ENCODE results near the gene FLAD1. TPM values are rescaled to one million over a fixed set of nuclear protein-coding genes. Genes with fewer than 3 reads are reported as not detected.
A peak's percentile ranks its signal among the peaks of the same experiment; 100 is the strongest.
"Not testable (repeated sequence)": the region's sequence is repeated elsewhere in the genome, so short reads cannot be mapped to it uniquely, and the experiment has no call there.

Gene FLAD1
- total RNA-seq, 1 donor from 2014 or later: 69.0 TPM

- Mint-ChIP-seq H3K27me3 (no peaks in the 10 kb centered on the region), H3K36me3 (ENCODE audit: low read depth) (peaks cover 28% of the 10 kb centered on the region), H3K27ac (no peak overlapping the region), H3K4me1 (peaks cover 37% of the 10 kb centered on the region), H3K9me3 (no peaks in the 10 kb centered on the region), H3K4me3 (no peak overlapping the region)
- intact Hi-C loops (cut with micrococcal nuclease): loop anchor here (1.0 to 10.0 kb wide), 9 partner anchors 10 to 415 kb away; partner anchors contain the start of genes FLAD1, KRTCAP2, PYGO2 and TRIM46
- CTCF ChIA-PET: interaction anchor here (0.6 to 1.6 kb wide), 5 partner anchors 10 to 77 kb away, joined by 3 to 12 read pairs (median 3); partner anchors contain the start of genes FLAD1 and PYGO2
- TF ChIP-seq, protein P1, sequence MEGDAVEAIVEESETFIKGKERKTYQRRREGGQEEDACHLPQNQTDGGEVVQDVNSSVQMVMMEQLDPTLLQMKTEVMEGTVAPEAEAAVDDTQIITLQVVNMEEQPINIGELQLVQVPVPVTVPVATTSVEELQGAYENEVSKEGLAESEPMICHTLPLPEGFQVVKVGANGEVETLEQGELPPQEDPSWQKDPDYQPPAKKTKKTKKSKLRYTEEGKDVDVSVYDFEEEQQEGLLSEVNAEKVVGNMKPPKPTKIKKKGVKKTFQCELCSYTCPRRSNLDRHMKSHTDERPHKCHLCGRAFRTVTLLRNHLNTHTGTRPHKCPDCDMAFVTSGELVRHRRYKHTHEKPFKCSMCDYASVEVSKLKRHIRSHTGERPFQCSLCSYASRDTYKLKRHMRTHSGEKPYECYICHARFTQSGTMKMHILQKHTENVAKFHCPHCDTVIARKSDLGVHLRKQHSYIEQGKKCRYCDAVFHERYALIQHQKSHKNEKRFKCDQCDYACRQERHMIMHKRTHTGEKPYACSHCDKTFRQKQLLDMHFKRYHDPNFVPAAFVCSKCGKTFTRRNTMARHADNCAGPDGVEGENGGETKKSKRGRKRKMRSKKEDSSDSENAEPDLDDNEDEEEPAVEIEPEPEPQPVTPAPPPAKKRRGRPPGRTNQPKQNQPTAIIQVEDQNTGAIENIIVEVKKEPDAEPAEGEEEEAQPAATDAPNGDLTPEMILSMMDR (IDR thresholded peaks at IDR 0.05): no peak
- peak; percentile 85 for DNase-seq
- ATAC-seq (ENCODE audit: low read depth): peak; percentile 13
- POLR2A ChIA-PET: interaction anchor here (0.6 to 6.9 kb wide), 28 partner anchors 9 to 1687 kb away, joined by 3 to 71 read pairs (median 7); partner anchors contain the start of genes FLAD1, KRTCAP2, PBXIP1 and PMVK
Measured at GRCh38 chr1:154973344-154974101, 9.6 kb upstream of the FLAD1 start.

DNA sequence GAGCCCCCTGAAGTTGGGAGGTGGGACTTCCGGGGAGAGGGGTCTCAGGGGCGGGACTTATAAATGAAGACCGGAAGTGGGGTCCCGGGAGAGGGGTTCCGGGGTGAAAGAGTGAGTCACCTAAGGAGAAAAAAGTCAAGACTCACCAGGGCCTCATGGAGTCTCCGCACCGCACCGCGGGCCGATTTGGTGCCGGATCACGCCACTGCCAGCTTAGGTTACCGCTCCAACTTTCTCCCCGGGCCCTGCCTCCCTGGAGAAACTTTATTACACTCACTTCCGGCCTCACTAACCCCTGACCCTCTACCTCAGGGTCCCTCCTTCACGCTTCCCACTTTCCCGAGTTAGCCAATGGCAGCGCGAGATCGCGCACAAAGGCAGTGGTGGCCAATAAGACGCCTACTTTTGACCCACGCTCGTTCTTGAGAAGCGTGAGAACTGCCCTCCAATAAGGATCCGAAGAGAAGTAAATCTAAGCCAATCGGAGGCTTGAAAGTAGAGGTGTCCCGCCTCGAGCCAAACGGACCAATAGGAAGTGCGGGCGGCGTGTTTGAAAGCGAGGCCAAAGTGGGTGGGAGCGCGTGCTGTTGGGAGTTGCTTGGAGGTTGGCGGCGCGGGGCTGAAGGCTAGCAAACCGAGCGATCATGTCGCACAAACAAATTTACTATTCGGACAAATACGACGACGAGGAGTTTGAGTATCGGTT lies 8.9 kb upstream of the FLAD1 start, which contains the start of gene CKS1B:
TSS of gene CKS1B (plus strand) at position 580 of the 706 bp plus-strand sequence. CDS start at position 645, 65 bp downstream.
- H3K9me3 Mint-ChIP-seq: no peaks in the 10 kb centered on the region
- no peak within 1 kb of the TSS for H3K27ac Mint-ChIP-seq
- ATAC-seq (ENCODE audit: low read depth): peak; percentile 83
- ChIA-PET CTCF (interaction anchor here (0.6 to 2.8 kb wide), 8 partner anchors 9 to 87 kb away, joined by 3 to 14 read pairs (median 4); partner anchors contain the start of genes FLAD1 and PYGO2), POLR2A (interaction anchor here (0.5 to 6.9 kb wide), 27 partner anchors 9 to 984 kb away, joined by 3 to 71 read pairs (median 7); partner anchors contain the start of genes CLK2, FLAD1, PBXIP1 and PMVK)
- no peaks in the 10 kb centered on the region for H3K27me3 Mint-ChIP-seq
- no peak within 1 kb of the TSS for H3K4me3 Mint-ChIP-seq
- TF ChIP-seq, protein P1 (IDR thresholded peaks at IDR 0.05): no peak
- intact Hi-C loops (cut with micrococcal nuclease): loop anchor here (1.0 to 10.0 kb wide), 9 partner anchors 9 to 416 kb away; partner anchors contain the start of genes FLAD1, KRTCAP2, PYGO2 and TRIM46
- peak; percentile 87 for DNase-seq
- peaks cover 36% of the 10 kb centered on the region for H3K4me1 Mint-ChIP-seq
- H3K36me3 Mint-ChIP-seq (ENCODE audit: low read depth): peaks cover 27% of the 10 kb centered on the region

GRCh38 chr1:154974808-154975408 lies 8.2 kb upstream of the FLAD1 start:
- peak; percentile 54 for ATAC-seq (ENCODE audit: low read depth)

DNA sequence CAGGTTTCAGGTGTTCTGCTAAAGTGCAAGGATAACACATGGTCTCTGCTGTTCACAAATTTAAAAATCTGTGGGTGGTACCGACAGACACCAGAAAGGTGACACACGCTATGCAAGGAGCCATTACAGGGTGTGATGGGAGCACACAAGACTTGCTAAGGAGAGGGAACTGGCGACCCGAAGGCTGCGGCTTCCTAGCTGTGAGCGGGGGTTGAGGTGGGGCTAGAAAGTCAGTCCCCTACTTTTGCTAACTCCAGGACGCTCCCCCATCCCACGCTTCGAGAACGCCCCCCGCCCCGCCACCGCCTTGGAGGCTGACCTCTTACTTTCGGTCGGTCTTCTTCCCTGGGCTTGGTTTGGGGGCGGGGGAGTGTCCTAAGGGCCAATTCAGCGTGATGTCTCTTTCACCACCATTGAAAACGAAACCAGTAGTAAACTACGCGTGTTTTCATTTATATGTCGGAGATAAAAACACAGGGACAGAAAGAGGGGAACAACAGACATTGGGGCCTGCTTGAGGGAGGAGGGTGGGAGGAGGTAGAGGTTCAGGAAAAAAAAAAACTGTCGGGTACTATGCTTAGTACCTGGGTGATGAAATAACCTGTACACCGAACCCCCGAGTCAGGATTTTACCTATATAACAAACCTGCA lies 7.6 kb upstream of the FLAD1 start:
- no peak overlapping the region for H3K27ac Mint-ChIP-seq
- ChIA-PET CTCF (interaction anchor here (1.0 to 2.8 kb wide), 4 partner anchors 14 to 86 kb away, joined by 3 to 14 read pairs (median 4); partner anchors contain the start of gene PYGO2), POLR2A (interaction anchor here (0.6 to 6.9 kb wide), 16 partner anchors 8 to 1525 kb away, joined by 3 to 71 read pairs (median 11); partner anchors contain the start of genes ADAM15, FLAD1, MEF2D and PBXIP1)
- peak; percentile 7 for ATAC-seq (ENCODE audit: low read depth)
- DNase-seq: peak; percentile 53
- intact Hi-C loops (cut with micrococcal nuclease): loop anchor here (10.0 kb wide), 1 partner anchor 199 kb away; the partner anchor contains the start of genes KRTCAP2 and TRIM46
- TF ChIP-seq, protein P1 (IDR thresholded peaks at IDR 0.05): no peak
- peaks cover 31% of the 10 kb centered on the region for H3K4me1 Mint-ChIP-seq
- no peaks in the 10 kb centered on the region for H3K9me3 Mint-ChIP-seq
- peaks cover 25% of the 10 kb centered on the region for H3K36me3 Mint-ChIP-seq (ENCODE audit: low read depth)
- H3K4me3 Mint-ChIP-seq: no peak overlapping the region
- H3K27me3 Mint-ChIP-seq: no peaks in the 10 kb centered on the region

More at GRCh38 chr1:154974808-154975408, 8.2 kb upstream of the FLAD1 start:
- CTCF ChIA-PET: interaction anchor here (0.6 to 2.8 kb wide), 5 partner anchors 9 to 87 kb away, joined by 3 to 14 read pairs (median 4); partner anchors contain the start of gene PYGO2
- Mint-ChIP-seq H3K9me3 (no peaks in the 10 kb centered on the region), H3K27ac (no peak overlapping the region), H3K4me1 (peaks cover 31% of the 10 kb centered on the region), H3K27me3 (no peaks in the 10 kb centered on the region), H3K36me3 (ENCODE audit: low read depth) (peaks cover 25% of the 10 kb centered on the region), H3K4me3 (no peak overlapping the region)
- TF ChIP-seq, protein P1 (IDR thresholded peaks at IDR 0.05): no peak
- POLR2A ChIA-PET: interaction anchor here (0.5 to 6.9 kb wide), 20 partner anchors 8 to 298 kb away, joined by 3 to 71 read pairs (median 7); partner anchors contain the start of genes ADAM15, CLK2, FLAD1 and PBXIP1
- intact Hi-C loops (cut with micrococcal nuclease): loop anchor here (1.0 to 10.0 kb wide), 9 partner anchors 8 to 417 kb away; partner anchors contain the start of genes FLAD1, KRTCAP2, PYGO2 and TRIM46
- DNase-seq: peak; percentile 90

DNA sequence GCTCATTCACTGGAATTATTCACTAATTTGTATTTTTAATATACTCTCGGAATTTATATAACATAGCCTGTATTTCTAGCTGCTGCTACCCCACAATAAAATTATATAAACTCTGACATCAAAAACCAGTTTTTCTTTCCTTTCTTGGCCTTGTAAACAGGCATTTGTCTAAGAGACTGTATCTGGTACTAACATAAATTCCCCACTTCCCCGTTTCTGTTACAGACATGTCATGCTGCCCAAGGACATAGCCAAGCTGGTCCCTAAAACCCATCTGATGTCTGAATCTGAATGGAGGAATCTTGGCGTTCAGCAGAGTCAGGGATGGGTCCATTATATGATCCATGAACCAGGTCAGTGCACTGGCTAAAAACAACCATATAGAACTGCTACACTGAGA lies 5.4 kb upstream of the FLAD1 start:
- CTCF ChIA-PET; H3K9me3 Mint-ChIP-seq; H3K4me3 Mint-ChIP-seq; H3K27me3 Mint-ChIP-seq; ATAC-seq (ENCODE audit: low read depth); DNase-seq: not testable (repeated sequence)
- POLR2A ChIA-PET: interaction anchor here (0.5 to 0.6 kb wide), 2 partner anchors 17 to 706 kb away, joined by 5 to 7 read pairs; no protein-coding TSS in a partner anchor
- peaks cover 13% of the 10 kb centered on the region for H3K36me3 Mint-ChIP-seq (ENCODE audit: low read depth)
- H3K27ac Mint-ChIP-seq: peak overlapping the region; percentile 71
- peaks cover 12% of the 10 kb centered on the region for H3K4me1 Mint-ChIP-seq
- intact Hi-C loops (cut with micrococcal nuclease): loop anchor here (10.0 kb wide), 1 partner anchor 197 kb away; the partner anchor contains the start of genes KRTCAP2 and TRIM46

All from activated B cell treated with CpG ODN at 0.5 μM for 24 hours (primary cell).